K562 (cell line): Measurements from ENCODE around the gene BAG1. TPM values are rescaled to one million over a fixed set of nuclear protein-coding genes. Genes with fewer than 3 reads are reported as not detected.
A peak's percentile ranks its signal among the peaks of the same experiment; 100 is the strongest.

Source experiments
- CBX2 ChIP-seq: fragments of 200-600 bp; sonication (generic); IDR thresholded peaks from one replicate; pipeline ENCODE4 v1.6.1; 2012; ENCODE audit warnings: mild to moderate bottlenecking, low read length, inconsistent platforms; ENCODE audit not compliant: insufficient read depth, poor library complexity, severe bottlenecking
- EP400 ChIP-seq: fragments of 450-650 bp; IDR thresholded peaks from 2 replicates; pipeline ENCODE4 v1.6.1; 2017; ENCODE audit warnings: antibody characterized with exemption, mild to moderate bottlenecking, moderate library complexity
- ERF ChIP-seq: fragments of 450-650 bp; formaldehyde crosslinking; IDR thresholded peaks from 2 replicates; pipeline ENCODE4 v1.4.0; 2020; ENCODE audit warnings: mild to moderate bottlenecking, mixed read lengths
- FIP1L1 ChIP-seq: fragments of 200-400 bp; formaldehyde crosslinking; IDR thresholded peaks from 2 replicates; pipeline ENCODE4 v1.6.1; 2018; ENCODE audit warnings: mild to moderate bottlenecking, low read depth, low read length; ENCODE audit not compliant: poor library complexity, severe bottlenecking
- FOXA1 ChIP-seq: fragments of 450-650 bp; IDR thresholded peaks from 2 replicates; pipeline ENCODE4 v1.6.1; 2016; ENCODE audit warnings: mild to moderate bottlenecking, borderline replicate concordance
- HMBOX1 ChIP-seq: sonication (generic); IDR thresholded peaks from 2 replicates; pipeline ENCODE4 v1.6.1; 2016
- HMGN3 ChIP-seq: IDR thresholded peaks from 2 replicates; pipeline ENCODE4 v1.6.1; 2011; ENCODE audit warnings: borderline replicate concordance, low read depth, mild to moderate bottlenecking, mixed read lengths, low read length; ENCODE audit not compliant: insufficient read length; ENCODE audit errors: extremely low read depth
- NELFE ChIP-seq: IDR thresholded peaks from 2 replicates; pipeline ENCODE4 v1.6.1; 2011; ENCODE audit warnings: mild to moderate bottlenecking; ENCODE audit not compliant: insufficient read depth, insufficient read length
- RCOR1 ChIP-seq, 2 experiments: IDR thresholded peaks; 2 replicates each; pipeline ENCODE4 v1.6.1; 2012; ENCODE audit warnings: low read depth in 2 of 2, low read length in 2 of 2, borderline replicate concordance in 1 of 2, improper control_type of control experiment in 1 of 2
- RNF2 ChIP-seq: sonication (generic); IDR thresholded peaks from 2 replicates; pipeline ENCODE4 v1.6.1; 2016
- TCF3 ChIP-seq: sonication (generic); formaldehyde crosslinking; IDR thresholded peaks from 2 replicates; pipeline ENCODE4 v1.4.0; 2020; ENCODE audit warnings: mild to moderate bottlenecking, missing genetic modification reagents
- ZEB2 ChIP-seq: fragments of 450-650 bp; IDR thresholded peaks from 2 replicates; pipeline ENCODE4 v1.6.1; 2016
- ZFX ChIP-seq: sonication (generic); formaldehyde crosslinking; IDR thresholded peaks from 2 replicates; pipeline ENCODE4 v1.8.0; 2022; ENCODE audit warnings: mild to moderate bottlenecking, missing genetic modification reagents, moderate library complexity
- ZNF347 ChIP-seq: fragments of 450-650 bp; formaldehyde crosslinking; IDR thresholded peaks from 2 replicates; pipeline ENCODE4 v1.4.0; 2020; ENCODE audit warnings: low read depth, mild to moderate bottlenecking, moderate library complexity
- ZNF583 ChIP-seq: fragments of 250-450 bp; sonication (Bioruptor Pico); IDR thresholded peaks from 2 replicates; pipeline ENCODE4 v1.4.0; 2020
- polyA plus RNA-seq, 8 experiments: library from polyadenylated mRNA; depleted of rRNA in 4 of 8; stranded (reverse) in 5 of 8; unstranded in 3 of 8; fragments of >200 nt; fragmentation: Nextera tagmentation in 2 of 8; fragmentation: Illumina TruSeq in 1 of 8; extraction: Ambion mirVana in 2 of 8; extraction: Trizol in 1 of 8; gene quantifications; 2 replicates each; pipeline versions ENCODE4 v1.2.1 to v1.2.3, GENCODE V29; 2011 to 2014; ENCODE audit warnings: inconsistent platforms in 1 of 8, missing spikeins in 1 of 8
- total RNA-seq, 7 experiments: library from RNA; depleted of rRNA in 6 of 7; stranded (reverse); fragments of >200 nt in 6 of 7; fragmentation: Illumina TruSeq in 2 of 7; extraction: Trizol in 2 of 7; gene quantifications; 2 replicates each; pipeline versions ENCODE4 v1.2.1 to v1.2.3, GENCODE V29; 2011 to 2021; ENCODE audit warnings: low replicate concordance in 1 of 7
- TF ChIP-seq, protein P1 (sequence below): sonication (generic); formaldehyde crosslinking; IDR thresholded peaks from 2 replicates; pipeline ENCODE4 v1.9.0; 2022; ENCODE audit warnings: mild to moderate bottlenecking, missing genetic modification reagents
- TF ChIP-seq, protein P2 (sequence below), 2 experiments: fragments of 450-650 bp in 1 of 2; sonication (generic) in 1 of 2; formaldehyde crosslinking in 1 of 2; IDR thresholded peaks; 2 replicates each; pipeline versions ENCODE4 v1.7.1 to v1.9.0; 2016 to 2022; ENCODE audit warnings: inconsistent platforms in 1 of 2, mild to moderate bottlenecking in 1 of 2, missing genetic modification reagents in 1 of 2

The BAG1 gene
- total and polyA plus RNA-seq, 9 of the 15 experiments (the other 6 are each of a cell fraction or from before 2014, with no cell fraction given): 9.7 to 106 (median 56.9) TPM

DNA sequence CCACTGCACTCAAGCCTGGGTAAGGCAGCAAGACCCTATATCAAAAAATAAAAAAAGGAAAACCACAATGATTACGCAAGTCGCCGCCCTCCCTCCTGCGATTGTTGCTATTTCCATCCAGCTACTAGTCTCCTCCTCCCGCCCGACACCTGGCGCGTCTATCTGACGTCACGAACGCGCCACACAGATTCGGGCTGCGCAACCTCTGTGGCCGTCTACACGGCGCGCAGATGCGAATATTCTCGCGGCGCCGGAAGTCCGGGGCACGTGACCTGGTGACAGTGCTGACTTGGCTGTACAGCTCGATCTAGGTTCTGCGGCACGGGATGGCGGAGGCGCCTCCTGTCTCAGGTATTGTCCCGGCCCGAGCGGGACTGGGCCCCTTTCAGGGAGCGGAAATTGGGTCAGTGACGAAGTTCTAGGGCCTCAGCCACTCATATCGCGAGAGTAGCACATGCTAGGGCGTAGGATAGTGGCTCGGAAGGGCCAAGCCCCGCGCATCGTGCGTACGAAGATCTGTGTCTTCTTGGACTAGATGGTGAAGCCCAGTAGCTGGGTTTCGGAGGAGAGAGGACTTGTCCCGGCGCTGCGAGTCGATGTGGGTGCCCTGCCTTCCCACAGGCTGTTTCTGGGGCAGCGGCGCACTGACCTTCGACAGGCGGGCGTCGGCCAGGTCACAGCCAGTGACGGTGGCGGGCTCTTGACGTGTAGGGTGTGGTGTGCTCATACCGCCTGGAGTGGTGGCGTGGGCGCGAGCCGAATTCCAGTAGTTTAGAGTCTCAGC, 25.9 kb upstream of the BAG1 start, which contains the start of gene NFX1 (continued):
- TF ChIP-seq ERF: no peak
- 0 out of 2 replicates have a peak, but pooled peaks have one; percentile 1 for TF ChIP-seq TCF3 (CRISPR knock-in tag)
- TF ChIP-seq FIP1L1: peak; percentile 74
- TF ChIP-seq HMGN3: peak; percentile 56
- TF ChIP-seq ZNF583 (CRISPR knock-in tag): no peak
- 0 out of 2 replicates have a peak, but pooled peaks have one; percentile 11 for TF ChIP-seq ZEB2
- no peak for TF ChIP-seq FOXA1
- no peak for TF ChIP-seq CBX2
- no peak for TF ChIP-seq ZNF347 (CRISPR knock-in tag)
- peak; percentile 98 for TF ChIP-seq EP400
- peak in 1 of 2 experiments; percentile 56; a peak in 2 of 4 replicates for TF ChIP-seq RCOR1 (IDR thresholded peaks at IDR 0.05; ENCODE audit: borderline replicate concordance in 1 of 2, low read depth in 2 of 2, low read length in 2 of 2)
- no peak for TF ChIP-seq NELFE
- TF ChIP-seq RNF2: no peak; the same call in 1 of the 2 replicates
- peak; percentile 35; the same call in 1 of the 2 replicates for TF ChIP-seq HMBOX1
- TF ChIP-seq, protein P1, sequence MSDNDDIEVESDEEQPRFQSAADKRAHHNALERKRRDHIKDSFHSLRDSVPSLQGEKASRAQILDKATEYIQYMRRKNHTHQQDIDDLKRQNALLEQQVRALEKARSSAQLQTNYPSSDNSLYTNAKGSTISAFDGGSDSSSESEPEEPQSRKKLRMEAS (CRISPR knock-in tag): peak; percentile 95
- peak; percentile 62 for TF ChIP-seq ZFX (CRISPR knock-in tag)
- TF ChIP-seq, protein P2, sequence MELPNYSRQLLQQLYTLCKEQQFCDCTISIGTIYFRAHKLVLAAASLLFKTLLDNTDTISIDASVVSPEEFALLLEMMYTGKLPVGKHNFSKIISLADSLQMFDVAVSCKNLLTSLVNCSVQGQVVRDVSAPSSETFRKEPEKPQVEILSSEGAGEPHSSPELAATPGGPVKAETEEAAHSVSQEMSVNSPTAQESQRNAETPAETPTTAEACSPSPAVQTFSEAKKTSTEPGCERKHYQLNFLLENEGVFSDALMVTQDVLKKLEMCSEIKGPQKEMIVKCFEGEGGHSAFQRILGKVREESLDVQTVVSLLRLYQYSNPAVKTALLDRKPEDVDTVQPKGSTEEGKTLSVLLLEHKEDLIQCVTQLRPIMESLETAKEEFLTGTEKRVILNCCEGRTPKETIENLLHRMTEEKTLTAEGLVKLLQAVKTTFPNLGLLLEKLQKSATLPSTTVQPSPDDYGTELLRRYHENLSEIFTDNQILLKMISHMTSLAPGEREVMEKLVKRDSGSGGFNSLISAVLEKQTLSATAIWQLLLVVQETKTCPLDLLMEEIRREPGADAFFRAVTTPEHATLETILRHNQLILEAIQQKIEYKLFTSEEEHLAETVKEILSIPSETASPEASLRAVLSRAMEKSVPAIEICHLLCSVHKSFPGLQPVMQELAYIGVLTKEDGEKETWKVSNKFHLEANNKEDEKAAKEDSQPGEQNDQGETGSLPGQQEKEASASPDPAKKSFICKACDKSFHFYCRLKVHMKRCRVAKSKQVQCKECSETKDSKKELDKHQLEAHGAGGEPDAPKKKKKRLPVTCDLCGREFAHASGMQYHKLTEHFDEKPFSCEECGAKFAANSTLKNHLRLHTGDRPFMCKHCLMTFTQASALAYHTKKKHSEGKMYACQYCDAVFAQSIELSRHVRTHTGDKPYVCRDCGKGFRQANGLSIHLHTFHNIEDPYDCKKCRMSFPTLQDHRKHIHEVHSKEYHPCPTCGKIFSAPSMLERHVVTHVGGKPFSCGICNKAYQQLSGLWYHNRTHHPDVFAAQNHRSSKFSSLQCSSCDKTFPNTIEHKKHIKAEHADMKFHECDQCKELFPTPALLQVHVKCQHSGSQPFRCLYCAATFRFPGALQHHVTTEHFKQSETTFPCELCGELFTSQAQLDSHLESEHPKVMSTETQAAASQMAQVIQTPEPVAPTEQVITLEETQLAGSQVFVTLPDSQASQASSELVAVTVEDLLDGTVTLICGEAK (IDR thresholded peaks at IDR 0.05): peak; percentile 87
- TF ChIP-seq, protein P2 (CRISPR knock-in tag; IDR thresholded peaks at IDR 0.05): no peak
